Fibroblast of upper back skin (primary cell): ENCODE measurements around the gene FBXO39.
"Not testable (repeated sequence)": the region's sequence is repeated elsewhere in the genome, so short reads cannot be mapped to it uniquely, and the experiment has no call there.

Experiments used
- DNase-seq: peaks from one replicate; pipeline ENCODE4 v3.0.0-alpha.2; 2013

The FBXO39 gene

DNA sequence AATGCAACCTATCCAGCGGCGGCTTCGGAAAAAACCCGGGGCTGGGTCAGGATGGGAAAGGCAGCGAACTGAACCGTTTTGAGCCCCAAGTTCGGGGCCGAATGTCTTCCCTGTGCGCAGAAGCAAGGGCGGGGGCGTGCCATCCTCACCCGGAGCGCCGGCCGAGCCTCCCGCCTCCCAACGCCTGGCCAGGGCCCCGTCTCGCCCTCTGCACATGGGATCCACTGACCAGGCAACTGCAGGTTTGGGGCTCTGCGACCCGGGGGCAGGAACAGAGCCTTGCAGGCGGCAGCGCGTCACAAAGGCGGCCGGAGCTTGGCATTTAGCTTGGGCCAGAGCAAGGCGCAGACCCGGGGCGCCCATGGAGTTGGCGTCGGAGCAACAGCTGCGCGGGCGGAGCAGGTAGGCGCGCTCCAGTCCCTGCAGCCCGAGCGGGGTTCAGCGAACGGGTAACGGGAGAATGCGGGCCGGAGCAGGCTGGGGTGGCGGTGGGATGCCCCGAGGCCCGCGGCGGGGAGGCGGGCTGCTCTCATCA is at the start of gene FBXO39:
Gene FBXO39 (plus strand): TSS at position 345 of the 535 bp plus-strand sequence. CDS start 3,654 bp downstream, outside the sequence.
- DNase-seq, result no peak

DNA sequence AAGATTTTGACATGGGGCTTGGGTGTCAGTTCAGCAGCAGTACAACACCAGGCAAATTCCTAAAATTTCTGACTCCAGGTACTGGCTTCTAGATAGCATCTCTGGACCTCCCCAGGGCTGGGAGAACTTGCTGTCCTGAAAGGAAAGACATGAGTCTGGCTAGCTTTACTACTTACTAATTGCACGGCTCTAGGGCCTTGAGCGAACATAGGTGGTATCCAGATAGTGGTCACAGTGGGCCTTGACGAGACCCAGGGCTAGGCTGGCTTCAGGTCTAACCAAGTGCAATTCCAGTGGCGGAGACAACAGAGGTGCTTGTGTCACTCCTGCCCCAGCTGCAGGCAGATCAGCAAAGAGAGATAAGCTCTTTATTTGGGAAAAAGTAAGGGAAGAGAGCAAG is 46.5 kb upstream of the FBXO39 start:
- DNase-seq, result no peak

DNA sequence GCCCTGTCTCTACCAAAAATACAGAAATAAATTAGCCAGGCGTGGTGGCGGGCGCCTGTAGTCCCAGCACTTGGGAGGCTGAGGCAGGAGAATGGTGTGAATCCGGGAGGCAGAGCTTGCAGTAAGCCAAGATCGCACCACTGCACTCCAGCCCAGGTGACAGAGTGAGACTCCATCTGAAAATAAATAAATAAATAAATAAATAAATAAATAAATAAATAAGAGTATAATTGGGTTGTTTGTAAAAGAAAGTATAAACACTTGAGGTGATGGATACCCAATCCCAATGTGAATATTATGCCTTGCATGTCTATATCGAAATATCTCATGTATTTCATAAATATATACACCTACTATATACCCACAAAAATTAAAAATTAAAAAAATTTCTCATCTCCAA is 29.4 kb upstream of the FBXO39 start:
- DNase-seq, result not testable (repeated sequence)

DNA sequence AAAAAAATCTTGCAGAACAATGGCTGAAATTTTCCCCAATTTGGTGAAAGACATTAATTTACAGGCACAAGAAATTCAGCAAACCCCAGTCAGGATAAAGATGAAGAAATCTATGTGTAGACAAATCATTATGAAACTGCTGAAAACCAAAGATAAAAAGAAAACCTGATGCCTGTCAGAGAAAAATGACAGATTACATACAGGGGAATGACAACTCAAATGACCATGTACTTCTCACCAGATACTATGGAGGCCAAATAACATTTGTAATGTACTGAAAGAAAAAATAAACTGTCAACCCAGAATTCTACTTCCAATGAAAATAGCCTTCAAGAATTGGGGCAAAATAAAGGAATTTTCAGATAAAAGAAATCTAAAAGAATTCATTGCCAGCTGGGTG is 27.4 kb upstream of the FBXO39 start:
- DNase-seq, result no peak

DNA sequence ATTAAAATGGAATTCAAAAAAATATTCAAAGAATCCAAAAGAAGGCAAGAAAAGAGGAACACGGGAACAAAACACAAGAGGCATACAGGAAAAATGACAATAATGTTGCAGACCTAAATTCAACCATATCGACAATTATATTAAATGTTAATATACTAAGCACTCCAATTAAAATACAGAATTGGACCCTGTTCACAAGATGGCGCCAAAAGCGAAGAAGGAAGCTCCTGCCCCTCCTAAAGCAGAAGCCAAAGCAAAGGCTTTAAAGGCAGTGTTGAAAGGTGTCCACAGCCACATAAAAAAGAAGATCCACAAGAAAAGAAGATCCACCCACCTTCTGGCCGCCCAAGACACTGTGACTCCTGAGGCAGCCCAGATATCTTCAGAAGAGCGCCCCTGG is 26.5 kb upstream of the FBXO39 start:
- peak; percentile 47 for DNase-seq

DNA sequence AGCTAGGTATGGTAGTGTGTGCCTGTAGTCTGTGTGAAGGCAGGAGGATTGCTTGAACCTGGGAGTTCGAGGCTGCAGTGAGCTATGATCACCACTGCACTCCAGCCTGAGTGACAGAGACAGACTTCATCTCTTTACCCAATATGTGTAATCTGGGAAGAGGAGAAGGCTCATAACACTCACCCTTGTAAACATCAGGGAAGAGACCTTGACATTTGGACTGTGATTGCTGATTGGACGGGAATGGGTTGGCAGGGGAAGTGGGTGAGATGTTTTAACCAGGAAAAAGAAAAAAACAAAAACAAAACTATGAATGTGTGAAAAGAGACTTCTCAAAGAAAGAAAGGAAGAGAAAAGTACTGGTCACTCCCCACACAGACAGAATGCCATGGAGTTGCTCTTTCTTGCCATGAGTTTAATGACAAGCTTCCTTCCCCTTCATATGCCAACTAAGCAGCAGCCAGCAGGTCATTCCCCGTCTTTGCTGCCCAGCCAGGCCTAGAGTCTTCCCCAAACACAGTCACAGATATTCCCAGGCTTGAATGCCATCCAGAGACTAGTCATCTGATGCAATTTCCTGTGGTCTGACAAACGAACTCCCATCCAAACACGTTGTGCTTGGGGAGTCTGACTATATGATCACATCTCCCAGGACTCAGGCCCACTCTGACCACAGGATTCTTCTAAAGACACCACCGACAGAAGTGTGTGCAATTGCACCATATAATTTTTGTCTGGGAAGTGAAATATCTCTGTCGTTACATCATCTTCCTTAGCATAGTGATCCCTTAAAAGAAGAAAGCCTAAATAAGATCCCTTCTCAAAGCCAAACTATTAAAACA is 23.7 kb upstream of the FBXO39 start:
- DNase-seq, result peak; percentile 100

DNA sequence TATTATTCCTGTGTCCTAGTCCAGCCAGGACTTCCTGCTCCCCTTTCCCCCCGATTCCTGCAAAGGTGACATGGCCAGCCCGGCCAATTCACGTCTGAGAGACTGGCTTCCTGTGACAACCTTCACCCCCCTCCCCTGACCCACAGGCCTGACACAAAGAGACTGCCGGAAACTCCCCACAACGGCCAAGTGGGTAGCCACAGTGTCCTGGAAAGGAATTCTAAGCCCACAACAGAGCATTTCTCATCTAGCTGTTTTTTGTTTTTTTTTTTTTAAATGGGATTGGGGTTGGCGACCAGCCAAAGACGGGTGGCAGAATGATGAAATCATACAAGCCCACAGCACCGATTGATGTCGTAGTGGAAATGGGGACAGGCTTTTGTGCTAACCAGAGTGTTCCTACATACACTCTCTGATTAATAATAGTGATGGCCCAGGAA is 23.0 kb upstream of the FBXO39 start:
- DNase-seq, result peak; percentile 96

DNA sequence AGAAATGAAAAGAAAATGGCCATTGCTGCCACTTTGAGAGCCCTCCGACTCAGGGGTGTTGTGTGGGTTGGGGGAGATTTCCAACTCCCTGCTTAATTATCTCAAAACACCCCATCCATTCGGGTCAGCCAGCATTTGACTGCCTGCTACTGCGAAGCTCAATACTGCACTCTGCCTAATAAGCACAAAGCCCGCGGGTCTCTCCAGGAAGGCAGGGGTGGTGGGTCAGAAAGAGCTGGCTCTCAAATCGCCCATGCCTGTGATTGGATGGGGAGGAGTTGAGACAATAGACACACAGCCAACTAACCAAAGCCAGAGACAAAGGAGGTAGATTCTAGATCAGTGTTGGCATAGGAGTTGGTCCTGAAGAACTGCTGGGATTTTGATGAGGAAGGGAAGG is 22.5 kb upstream of the FBXO39 start:
- peak; percentile 15 for DNase-seq

DNA sequence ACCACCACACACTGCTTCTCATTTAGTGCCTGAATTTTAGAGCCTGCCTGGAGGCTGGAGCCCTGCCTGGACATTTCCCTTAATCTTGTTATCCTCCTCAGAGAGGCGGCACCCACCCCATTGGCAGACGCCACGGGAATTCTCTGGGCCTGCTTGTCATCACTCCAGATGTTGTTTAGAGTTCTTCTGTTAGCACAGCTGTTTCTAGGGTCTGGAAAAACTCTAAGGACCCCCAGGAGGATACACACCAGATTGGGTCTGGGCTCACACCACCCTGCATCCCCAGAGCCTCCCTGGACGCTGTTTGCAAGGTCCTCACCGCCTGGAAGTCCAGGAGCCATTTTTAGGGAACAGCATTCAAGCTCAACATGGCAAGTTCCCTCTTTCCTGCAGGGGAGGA is 20.7 kb upstream of the FBXO39 start:
- peak; percentile 43 for DNase-seq

DNA sequence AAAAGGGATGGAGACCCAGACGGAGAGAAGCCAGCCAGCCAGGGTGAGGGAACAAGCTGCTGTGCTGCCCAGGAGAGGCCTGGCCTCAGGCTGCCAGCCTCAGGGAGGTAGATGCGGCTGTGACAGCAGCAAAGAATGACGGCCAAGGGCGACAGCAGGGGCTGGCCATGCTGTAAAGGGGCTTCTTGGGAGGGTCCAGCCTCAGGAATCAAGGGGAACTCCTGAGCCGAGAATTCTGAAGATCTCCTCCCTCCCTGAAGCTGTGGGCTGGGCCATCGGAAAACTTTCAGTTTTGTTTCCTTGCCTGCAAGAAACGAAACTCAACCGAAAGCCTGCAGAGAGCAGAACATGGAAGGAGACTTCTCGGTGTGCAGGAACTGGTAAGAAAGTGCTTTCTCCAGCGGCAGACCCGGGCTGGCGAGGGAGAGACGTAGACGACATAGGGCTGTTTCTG is 20.3 kb upstream of the FBXO39 start, which contains the start of gene XAF1:
Gene XAF1 (plus strand): TSS at position 316 of the 454 bp plus-strand sequence. CDS start 33 bp downstream, at position 349.
- peak; percentile 41 for DNase-seq

DNA sequence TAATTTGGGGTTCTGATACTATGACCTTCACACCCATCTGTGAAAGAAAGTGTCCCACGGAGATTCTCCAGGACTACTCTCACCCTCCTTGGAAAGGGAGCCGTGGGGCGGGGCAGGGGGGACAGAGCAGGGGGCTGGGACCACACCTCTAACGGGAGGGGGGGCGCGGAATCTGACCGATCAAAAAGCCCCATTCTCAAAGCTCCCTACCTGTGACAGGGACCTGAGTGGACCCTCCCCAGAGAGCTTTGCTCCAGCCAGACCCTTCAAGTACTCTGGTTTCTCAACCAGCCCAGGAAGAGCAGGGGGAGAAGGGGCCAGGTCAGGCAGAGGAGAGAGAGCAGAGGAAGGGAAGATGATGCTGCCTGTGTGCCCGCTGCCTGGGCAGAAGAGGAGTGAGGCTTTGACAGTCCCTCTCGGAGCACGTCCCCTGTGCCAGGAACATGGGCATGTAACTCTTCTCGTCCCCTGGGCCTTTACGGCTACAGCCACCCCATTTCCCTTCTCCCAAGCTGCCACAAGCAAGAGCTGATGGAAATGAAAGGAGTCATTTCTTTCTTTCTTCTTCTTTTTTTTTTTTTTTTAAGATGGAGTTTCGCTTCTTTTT is 19.5 kb upstream of the FBXO39 start:
- DNase-seq, result no peak

DNA sequence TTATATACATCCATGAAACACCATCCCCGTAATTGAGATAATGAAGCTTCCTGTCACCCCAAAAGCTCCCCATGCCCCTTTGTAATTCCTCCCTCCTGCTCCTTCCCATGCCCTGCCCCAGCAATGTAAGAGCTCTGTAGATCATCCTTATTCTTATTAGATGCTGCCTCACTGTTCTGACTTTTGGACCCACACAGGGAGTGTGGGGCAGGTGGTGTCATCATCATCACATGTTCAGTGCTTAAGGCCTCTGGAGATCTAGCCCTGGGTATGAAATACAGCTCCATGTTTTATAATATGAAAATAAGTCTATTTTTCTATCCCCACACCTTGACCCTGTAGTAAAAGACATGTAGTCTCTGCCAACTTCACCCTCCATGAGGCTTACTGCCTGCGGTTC is 18.3 kb upstream of the FBXO39 start:
- DNase-seq, result no peak

DNA sequence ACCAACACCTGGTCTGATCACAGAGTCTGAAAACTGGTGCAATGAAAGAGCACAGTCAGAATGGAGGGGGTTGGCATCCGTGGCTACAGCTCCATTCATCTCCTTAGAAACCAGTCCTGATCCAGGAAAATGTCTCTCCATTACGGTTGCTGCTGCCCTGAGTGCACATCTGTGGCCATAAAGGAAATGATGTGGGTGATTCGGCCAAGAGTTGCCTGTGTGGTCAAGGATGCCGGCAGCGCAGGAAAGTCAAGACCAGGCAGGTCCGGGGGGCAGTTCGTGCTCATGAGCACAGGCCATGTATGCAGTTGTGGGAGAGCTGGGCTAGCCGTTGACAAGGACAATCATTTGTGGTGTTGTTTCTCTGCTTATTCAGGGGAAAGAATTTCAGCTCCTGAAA is 14.2 kb upstream of the FBXO39 start:
- no peak for DNase-seq

DNA sequence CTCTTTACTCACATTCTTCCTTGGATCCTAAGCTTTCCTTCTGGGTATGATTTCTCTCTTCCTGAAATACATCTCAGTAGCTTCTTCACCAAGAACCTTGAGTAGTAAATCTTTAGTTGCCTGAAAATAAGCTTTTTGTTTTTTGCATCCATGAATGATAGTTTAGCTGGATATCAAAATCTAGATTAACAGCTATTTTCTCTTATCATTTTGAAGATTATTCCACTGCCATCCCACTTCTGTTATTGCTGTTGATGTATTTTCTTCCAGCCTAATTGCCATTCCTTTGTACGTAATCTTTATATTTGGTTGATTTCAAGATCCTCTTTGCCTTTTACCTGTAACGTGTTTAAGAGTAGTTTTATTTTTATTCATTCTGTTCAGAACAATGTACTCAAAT is 7.6 kb upstream of the FBXO39 start:
- DNase-seq, result no peak

DNA sequence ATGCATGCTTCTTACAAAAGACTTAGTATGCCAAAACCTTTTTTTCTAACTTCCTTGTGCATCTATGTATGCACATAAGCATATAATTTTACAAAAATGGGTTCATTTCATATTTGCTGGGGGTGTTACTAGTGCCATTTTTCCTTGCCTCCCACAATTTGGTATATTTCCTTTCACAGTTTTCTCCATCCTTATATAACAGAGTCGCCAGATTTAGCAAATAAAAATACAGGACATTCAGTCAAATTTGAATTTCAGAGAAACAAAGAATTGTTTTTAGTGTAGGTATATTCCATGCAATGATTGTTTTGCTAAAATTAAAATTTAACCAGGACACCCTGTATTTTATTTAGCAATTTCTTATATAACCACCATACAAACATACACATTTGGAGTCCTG is 4.0 kb upstream of the FBXO39 start:
- DNase-seq, result no peak

DNA sequence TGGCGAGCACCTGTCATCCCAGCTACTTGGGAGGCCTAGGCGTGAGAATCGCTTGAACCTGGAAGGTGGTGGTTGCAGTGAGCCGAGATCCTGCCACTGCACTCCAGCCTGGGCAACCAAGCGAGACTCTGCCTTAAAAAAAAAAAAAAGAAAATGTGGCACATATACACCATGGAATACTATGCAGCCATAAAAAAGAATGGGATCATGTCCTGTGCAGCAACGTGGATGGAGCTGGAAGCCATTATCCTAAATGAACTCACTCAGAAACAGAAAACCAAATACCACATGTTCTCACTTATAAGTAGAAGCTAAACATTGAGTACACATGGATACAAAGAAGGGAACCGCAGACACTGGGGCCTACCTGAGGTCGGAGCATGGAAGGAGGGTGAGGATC is 1.1 kb upstream of the FBXO39 start:
- not testable (repeated sequence) for DNase-seq

DNA sequence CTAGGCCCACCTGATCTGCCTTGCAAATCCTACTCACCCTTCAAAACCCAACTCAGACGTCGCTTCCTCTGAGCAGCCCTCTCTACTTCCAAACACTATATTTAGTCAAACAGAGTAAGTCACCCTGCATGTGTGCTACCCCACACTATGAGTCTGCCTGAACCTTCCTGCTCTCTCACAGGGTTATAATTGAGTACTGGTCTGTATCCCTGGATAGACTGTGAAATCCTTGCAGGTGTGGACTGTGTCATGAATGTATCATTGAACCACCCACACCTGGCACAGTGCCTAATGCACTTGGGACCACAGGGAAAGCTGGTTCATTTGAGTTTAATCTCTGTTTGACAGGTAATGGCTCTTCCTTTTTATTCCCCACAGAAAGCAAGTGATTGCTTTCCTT is 3.4 kb downstream of the FBXO39 start:
- no peak for DNase-seq

DNA sequence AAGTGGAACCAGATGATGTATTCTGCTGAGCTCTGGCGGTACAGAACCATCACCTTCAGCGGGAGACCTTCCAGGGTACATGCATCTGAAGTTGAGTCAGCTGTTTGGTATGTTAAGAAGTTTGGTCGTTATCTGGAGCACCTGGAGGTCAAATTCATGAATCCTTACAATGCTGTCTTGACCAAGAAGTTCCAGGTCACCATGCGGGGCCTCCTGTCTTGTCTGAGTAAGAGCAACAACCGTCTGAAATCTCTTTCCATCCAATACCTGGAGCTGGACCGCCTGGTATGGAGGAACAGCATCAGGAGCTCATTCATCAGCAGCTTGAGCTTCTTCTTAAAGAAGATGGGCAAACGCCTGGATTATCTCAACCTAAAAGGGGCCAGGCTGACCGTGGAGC is 4.0 kb downstream of the FBXO39 start:
- DNase-seq, result no peak

DNA sequence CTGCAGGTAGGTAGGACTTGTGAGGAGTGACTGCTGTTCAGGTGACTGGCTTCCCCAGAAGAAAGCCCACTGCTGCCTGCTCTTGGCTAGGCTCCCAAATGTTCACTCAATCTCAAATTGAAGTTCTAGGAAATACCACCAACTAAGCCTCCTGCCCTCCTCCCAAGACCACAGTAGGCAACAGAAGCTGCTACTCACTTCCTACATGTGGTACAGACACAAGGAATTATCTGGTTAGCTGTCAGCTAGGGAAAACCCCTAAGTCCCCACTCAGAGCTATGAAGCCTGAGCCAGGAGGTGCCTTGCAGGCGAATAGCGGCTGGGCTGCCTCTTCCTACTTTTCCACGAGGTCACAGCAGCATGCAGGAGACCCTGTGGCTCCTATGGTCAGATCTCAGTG is 4.9 kb downstream of the FBXO39 start:
- no peak for DNase-seq

DNA sequence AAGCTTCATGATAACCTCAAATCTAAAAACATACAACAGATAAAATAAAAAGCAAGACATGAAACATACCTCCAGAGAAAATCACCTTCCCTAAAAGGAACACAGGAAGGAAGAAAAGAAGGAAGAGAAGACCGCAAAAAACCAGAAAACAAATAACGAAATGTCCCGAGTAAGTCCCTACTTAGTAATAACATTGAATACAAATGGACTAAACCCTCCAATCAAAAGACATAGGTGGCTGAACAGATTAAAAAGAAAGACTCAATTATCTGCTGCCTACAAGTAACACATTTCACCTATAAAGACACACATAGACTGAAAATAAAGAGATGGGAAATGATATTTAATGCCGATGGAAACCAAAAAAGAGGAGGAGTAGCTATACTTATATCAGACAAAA is 6.2 kb downstream of the FBXO39 start:
- no peak for DNase-seq

DNA sequence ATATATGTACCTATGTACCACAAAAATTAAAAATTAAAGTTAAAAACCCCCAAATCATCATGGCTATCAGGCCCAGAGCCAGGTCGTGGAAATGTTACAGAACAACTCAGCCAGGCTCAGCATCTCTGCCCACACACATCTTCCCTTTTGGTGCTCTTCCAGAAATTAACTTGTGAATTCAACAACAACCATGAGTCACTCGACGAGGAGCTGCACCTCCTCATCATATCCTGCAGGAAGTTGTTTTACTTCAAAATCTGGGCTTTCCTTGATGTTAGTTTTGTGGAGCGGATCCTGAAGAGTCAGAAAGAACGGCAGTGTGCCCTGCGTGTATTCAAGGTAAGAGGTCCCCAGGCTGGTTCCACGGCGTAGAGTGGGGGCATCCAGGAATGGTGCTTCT is 10.6 kb downstream of the FBXO39 start:
- DNase-seq, result peak; percentile 66

DNA sequence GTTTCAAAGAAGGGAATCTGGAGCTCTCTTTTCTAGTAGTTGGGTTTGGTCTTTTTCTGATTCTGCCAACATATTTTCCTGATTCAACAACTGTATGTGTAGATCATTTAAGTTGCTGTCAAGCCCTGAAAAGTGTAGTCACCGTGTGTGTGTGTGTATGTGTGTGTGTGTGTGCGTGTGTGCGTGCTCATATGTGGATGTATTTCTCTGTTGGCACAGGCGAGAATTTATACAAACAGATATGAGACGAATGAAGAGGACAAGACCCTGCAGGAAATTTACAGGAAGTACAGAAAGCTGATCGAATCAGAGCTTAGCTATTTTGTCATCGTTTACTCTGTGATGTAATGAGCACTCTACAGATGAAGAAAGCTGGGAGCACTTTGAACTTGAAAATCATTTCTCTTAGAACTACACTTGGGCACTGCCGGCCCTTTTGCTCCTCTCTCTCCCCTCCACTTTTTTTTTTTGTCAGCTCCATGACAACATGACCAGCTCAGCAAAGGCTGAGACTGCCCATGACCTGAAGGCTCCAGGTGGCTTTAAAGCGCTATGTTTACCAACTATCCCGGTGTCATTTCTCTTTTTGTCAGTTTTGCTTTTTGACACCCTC is 11.2 kb downstream of the FBXO39 start:
- DNase-seq, result no peak

DNA sequence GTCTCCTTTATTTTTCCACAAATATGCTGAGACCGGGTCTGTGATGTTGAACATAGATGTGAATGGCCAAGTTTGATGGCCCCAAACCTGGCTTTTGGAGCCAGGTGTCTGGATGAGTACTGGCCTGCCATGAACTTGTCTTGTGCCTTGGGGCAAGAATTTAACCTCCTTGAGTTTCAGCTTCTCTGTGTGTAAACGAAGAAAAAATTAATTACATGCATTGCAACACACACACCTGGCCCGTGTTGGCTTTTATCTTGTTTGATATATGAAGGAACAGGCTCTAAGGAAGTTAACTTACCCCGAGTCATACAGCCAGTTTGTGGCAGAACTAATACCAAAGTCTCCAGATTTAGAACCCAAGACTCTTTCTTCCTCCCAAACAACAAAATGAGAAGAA is 13.1 kb downstream of the FBXO39 start:
- DNase-seq, result no peak
